OCI-LY7 (cell line): ENCODE results near the gene NFATC1. TPM values are rescaled to one million over a fixed set of nuclear protein-coding genes. Genes with fewer than 3 reads are reported as not detected.

Experiments used
- BruUV-seq: library from RNA; stranded (reverse); fragments of 400-500 nt; replicated peaks from 2 replicates; lab custom pipeline; 2021; lab: Mats Ljungman, UMichigan
- CTCF ChIA-PET: fragments of 300-600 bp; sonication (Branson Sonifier 250); formaldehyde crosslinking; loops from one replicate; lab custom pipeline; 2022; ENCODE audit warnings: antibody characterized with exemption; ENCODE audit not compliant: unreplicated experiment; lab: Charles Lee
- POLR2A ChIA-PET: fragments of 300-600 bp; sonication (Branson Sonifier 250); formaldehyde crosslinking; loops from one replicate; lab custom pipeline; 2022; ENCODE audit warnings: antibody characterized with exemption; lab: Charles Lee
- DNase-seq: peaks from one replicate; pipeline ENCODE4 v3.0.0-alpha.2; 2015; ENCODE audit warnings: low spot score
- H2AFZ ChIP-seq: fragments of 200-600 bp; sonication (generic), shearing (Covaris generic); 2 replicates; pipeline ENCODE4 v1.6.1; 2014; ENCODE audit warnings: mild to moderate bottlenecking, antibody characterized with exemption, low read length, moderate library complexity
- H3K27ac ChIP-seq: fragments of 200-600 bp; sonication (generic); 2 replicates; pipeline ENCODE4 v1.5.1; 2014; ENCODE audit warnings: mixed run types, low read depth, mild to moderate bottlenecking, moderate library complexity, low read length, inconsistent platforms; ENCODE audit not compliant: poor library complexity, severe bottlenecking
- H3K36me3 ChIP-seq: fragments of 200-600 bp; sonication (generic); 2 replicates; pipeline ENCODE4 v1.6.1; 2014; ENCODE audit warnings: mild to moderate bottlenecking, antibody characterized with exemption, low read length, moderate library complexity, mixed read lengths; ENCODE audit not compliant: insufficient read depth
- H3K4me1 ChIP-seq: fragments of 200-600 bp; sonication (generic); 2 replicates; pipeline ENCODE4 v1.5.1; 2014; ENCODE audit warnings: mild to moderate bottlenecking, low read length; ENCODE audit not compliant: insufficient read depth, poor library complexity, severe bottlenecking
- H3K4me2 ChIP-seq: fragments of 200-600 bp; sonication (generic); 2 replicates; pipeline ENCODE4 v1.6.1; 2014; ENCODE audit warnings: mild to moderate bottlenecking, low read length
- H3K4me3 ChIP-seq: fragments of 200-600 bp; sonication (generic); 2 replicates; pipeline ENCODE4 v1.5.1; 2014; ENCODE audit warnings: mild to moderate bottlenecking, low read depth, low read length; ENCODE audit not compliant: poor library complexity, severe bottlenecking
- H3K79me2 ChIP-seq: fragments of 200-600 bp; sonication (generic); 2 replicates; pipeline ENCODE4 v1.6.1; 2016; ENCODE audit warnings: low read depth, mild to moderate bottlenecking, low read length, moderate library complexity, mixed read lengths; ENCODE audit not compliant: insufficient read depth
- H3K9me2 ChIP-seq: fragments of 200-600 bp; sonication (generic); 2 replicates; pipeline ENCODE4 v1.6.1; 2016; ENCODE audit warnings: mild to moderate bottlenecking, low read length, mixed read lengths; ENCODE audit not compliant: insufficient read depth
- H3K9me3 ChIP-seq: fragments of 200-600 bp; sonication (generic); 2 replicates; pipeline ENCODE4 v1.6.1; 2014; ENCODE audit warnings: mild to moderate bottlenecking, mixed run types, low read length, mixed read lengths
- H4K20me1 ChIP-seq: fragments of 200-600 bp; sonication (generic); 2 replicates; pipeline ENCODE4 v1.6.1; 2014; ENCODE audit warnings: mild to moderate bottlenecking, antibody characterized with exemption, low read length, moderate library complexity, mixed read lengths; ENCODE audit not compliant: insufficient read depth
- CTCF ChIP-seq: fragments of 200-600 bp; sonication (generic); conservative IDR thresholded peaks from 2 replicates; pipeline ENCODE4 v1.5.1; 2014; ENCODE audit warnings: mild to moderate bottlenecking, antibody characterized with exemption, low read length, moderate library complexity, mixed read lengths
- EZH2phosphoT487 ChIP-seq: fragments of 200-600 bp; sonication (generic); IDR thresholded peaks from 2 replicates; pipeline ENCODE4 v1.6.1; 2018; ENCODE audit warnings: low read depth, borderline replicate concordance, mild to moderate bottlenecking, mixed run types, antibody characterized with exemption, low read length, moderate library complexity, mixed read lengths
- intact Hi-C: fragments of 100-400 bp; cut with micrococcal nuclease; formaldehyde crosslinking; loops from one replicate; pipeline ENCODE4 v1.10.0; 2022; ENCODE audit not compliant: unreplicated experiment
- total RNA-seq, 2 experiments: library from RNA; depleted of rRNA in 1 of 2; stranded (reverse); fragments of >200 nt in 1 of 2; shearing (Covaris generic) in 1 of 2; gene quantifications; 2 replicates each; pipeline ENCODE4 v1.2.3, GENCODE V29; 2014 to 2022

Gene NFATC1
- total RNA-seq, 2 experiments from 2014 or later, result 23.6 to 50.4 TPM

- ChIA-PET CTCF (no interaction called here), POLR2A (no interaction called here)
- DNase-seq, result no peak
- BruUV-seq, result no TSS peak
- no peaks in the 10 kb centered on the region for H3K9me3 ChIP-seq
- intact Hi-C loops, result no loop called here
- peaks cover 37% of the 10 kb centered on the region for H3K36me3 ChIP-seq
- no peak for TF ChIP-seq CTCF
- TF ChIP-seq EZH2phosphoT487, result no peak
- no peak overlapping the region for H3K27ac ChIP-seq
- no peaks in the 10 kb centered on the region for H4K20me1 ChIP-seq
- no peak overlapping the region for H3K4me2 ChIP-seq
- no peaks in the 10 kb centered on the region for H3K9me2 ChIP-seq
- peaks cover 36% of the 10 kb centered on the region for H3K4me1 ChIP-seq
- no peak overlapping the region for H3K4me3 ChIP-seq
- H3K79me2 ChIP-seq, result peaks cover 14% of the 10 kb centered on the region; the same call in 1 of the 2 replicates
- no peak overlapping the region for H2AFZ ChIP-seq
Observed at GRCh38 chr18:79457652-79458051, 61.9 kb downstream of the NFATC1 start.

GRCh38 chr18:79458131-79458838, 62.6 kb downstream of the NFATC1 start:
- BruUV-seq, result no TSS peak
- DNase-seq, result no peak
- peaks cover 14% of the 10 kb centered on the region; the same call in 1 of the 2 replicates for H3K79me2 ChIP-seq
- no peaks in the 10 kb centered on the region for H4K20me1 ChIP-seq
- intact Hi-C loops, result no loop called here
- ChIA-PET POLR2A (no interaction called here), CTCF (no interaction called here)
- H3K9me3 ChIP-seq, result no peaks in the 10 kb centered on the region
- H3K9me2 ChIP-seq, result no peaks in the 10 kb centered on the region
- TF ChIP-seq CTCF, result no peak
- TF ChIP-seq EZH2phosphoT487, result no peak
- no peak overlapping the region for H3K4me2 ChIP-seq
- H2AFZ ChIP-seq, result no peak overlapping the region
- no peak overlapping the region for H3K4me3 ChIP-seq
- H3K36me3 ChIP-seq, result peaks cover 33% of the 10 kb centered on the region
- no peak overlapping the region for H3K27ac ChIP-seq
- peaks cover 42% of the 10 kb centered on the region for H3K4me1 ChIP-seq
